ENCODE data around the gene MCM9.
"Not testable (repeated sequence)": the region's sequence is repeated elsewhere in the genome, so short reads cannot be mapped to it uniquely, and the experiment has no call there.

MCM9 gene

DNA sequence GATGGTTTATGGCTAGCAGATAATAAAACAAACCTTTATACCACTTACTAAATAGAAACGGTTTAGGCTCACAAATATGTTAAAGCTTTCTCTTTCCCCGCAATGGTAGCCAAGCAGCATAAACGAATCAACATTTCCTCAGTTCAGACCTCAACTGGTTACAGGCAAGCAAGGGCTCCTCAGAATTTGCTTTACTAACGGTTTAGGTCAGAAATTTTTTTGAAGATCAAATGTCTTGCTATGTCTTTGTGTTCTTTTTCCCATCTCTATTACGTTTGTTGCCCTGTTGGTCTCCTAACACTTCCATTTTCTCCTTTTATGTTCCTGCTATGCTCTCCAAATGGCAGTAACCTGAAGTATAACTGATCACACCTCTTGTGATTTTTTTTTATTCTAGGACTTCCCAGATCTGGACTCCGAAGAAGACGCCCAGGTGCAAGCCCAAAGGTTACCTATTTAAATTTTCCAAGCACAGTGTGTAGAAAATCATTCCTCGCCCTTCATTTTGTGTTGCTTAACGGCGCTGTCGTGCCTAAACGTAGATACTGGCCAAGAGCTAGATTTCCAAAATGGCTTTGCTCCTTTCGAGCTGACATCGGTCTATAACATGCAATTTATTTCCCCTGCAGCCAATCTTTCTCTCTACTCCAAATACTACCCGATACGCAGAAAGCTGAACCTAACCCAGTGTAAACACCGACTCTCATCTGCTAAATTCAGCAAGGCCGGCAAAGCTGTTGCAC is 41.7 kb downstream of the MCM9 start:
- peak; percentile 43 for DNase-seq

DNA sequence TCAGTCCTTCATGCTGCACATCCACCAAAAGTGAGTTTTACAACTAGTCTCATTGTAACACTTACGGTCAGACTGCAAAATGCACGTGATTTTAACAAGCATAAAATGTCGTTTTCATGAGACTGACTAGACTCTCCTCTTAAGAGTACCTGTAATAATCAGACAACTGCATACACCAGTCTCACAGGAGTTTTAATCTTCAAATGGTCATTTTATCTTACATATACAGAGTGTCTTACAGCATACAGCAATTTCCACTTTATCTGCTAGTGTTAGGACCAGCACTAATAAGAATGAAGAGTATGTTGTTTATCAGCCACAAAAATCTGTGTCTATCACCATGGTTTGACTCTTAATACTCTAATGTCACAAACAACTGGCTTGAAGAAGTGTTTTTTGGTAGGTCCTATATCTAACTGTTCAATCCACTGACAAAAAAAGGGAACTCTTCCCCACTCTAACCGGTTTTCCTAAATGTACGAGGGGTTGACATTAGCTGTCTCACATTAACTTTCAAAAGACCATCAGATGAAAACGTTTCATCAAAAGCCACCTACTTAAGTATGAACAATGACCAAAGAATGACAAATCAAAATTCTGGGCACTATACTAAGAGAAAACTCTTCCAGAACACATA is 42.5 kb downstream of the MCM9 start:
- no peak for DNase-seq

DNA sequence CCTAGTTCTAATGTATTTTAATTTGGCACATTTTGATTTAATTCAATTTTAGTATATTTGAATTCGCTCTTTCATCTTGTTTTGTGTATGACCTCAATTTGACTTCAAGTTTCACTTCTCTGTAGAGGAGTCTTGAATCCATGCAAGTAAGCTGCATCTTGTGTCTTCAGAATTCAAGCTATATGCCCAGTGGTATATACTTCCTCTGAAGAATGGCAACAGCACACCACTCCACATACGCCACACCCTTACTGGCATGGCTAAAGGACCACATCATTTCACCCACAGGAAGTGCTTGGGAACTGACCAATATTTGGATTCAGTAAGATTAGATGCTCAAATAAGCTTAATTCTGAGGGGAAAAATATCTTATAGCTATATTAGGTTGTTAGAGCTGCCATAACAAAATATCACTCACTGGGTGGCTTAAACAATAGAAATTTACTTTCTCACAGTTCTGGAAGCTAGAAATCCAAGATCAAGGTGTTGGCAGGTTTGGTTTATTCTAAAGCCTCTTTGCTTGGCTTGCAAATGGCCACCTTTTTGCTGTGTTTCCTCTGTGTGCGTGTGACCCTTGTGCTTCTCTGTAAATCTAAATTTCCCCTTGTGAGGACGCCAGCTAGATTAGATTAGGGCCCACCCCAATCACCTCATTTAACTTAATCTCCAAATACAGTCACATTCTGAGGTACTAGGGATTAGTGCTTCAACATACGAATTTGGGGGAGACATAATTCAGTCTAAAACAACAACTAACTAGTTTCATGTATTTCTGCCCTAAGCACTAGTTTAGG is 43.8 kb downstream of the MCM9 start:
- DNase-seq: no peak

DNA sequence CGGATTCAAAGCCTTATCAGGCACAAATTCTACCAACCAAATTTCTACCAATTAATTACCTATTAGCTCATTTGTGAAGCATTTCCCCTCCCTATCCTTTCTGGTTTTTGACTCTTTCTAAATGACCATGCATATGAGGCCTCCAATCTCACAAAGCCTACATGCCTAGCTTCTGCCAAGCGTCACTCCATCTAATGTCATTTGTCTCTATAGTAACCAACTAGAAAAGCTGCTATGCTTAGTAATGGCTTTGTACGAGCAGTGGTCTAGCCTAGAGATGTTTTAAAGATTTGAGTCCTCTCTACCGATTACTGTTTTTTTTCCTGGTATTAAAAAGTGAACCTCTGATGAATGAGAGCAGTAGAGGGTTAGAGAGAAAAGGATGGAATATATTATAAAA is 45.8 kb downstream of the MCM9 start:
- DNase-seq: no peak

DNA sequence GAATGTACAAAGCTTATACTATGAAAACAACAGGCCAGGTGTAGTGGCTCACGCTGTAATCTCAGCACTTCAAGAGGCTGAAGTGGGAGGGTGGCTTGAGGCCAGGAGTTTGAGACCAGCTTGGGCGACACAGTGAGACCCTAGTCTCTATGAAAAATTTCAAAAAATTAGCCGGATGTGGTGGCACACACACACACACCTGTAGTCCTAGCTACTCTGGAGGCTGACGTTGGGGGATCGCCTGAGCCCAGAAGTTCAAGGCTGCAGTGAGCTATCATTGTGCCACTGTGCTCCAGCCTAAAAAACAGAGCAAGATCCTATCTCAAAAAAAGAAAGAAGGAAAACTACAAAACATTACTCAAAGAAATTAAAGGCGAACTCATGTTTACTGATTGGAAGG is 48.3 kb downstream of the MCM9 start:
- no peak for DNase-seq

DNA sequence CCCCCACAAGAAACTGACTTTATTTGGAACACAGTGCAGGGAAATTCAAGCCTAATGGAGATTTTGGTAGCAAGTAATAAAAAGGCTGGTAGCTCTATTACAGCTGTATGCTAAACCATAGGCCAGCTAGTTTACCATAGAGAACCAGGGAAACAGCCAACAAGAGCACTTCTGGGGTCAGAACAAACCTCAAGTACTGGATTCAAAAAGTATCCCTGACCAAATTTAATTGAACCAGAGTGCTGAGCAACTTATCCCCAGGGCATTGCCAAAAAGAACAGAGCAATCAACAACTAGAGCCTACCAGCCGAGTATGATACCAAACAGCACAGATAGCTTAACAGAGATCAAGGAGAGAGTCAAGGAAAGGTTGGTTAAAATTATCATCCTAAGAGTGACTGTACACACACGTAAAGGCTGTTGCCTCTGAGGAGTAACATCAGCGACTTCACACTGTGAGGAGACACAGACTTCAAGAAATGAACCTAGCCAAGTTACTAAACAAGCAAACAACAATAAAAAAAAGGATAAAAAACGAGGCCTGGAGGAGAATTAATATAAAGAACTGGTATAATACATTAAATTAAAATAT is 52.5 kb downstream of the MCM9 start:
- DNase-seq: no peak

DNA sequence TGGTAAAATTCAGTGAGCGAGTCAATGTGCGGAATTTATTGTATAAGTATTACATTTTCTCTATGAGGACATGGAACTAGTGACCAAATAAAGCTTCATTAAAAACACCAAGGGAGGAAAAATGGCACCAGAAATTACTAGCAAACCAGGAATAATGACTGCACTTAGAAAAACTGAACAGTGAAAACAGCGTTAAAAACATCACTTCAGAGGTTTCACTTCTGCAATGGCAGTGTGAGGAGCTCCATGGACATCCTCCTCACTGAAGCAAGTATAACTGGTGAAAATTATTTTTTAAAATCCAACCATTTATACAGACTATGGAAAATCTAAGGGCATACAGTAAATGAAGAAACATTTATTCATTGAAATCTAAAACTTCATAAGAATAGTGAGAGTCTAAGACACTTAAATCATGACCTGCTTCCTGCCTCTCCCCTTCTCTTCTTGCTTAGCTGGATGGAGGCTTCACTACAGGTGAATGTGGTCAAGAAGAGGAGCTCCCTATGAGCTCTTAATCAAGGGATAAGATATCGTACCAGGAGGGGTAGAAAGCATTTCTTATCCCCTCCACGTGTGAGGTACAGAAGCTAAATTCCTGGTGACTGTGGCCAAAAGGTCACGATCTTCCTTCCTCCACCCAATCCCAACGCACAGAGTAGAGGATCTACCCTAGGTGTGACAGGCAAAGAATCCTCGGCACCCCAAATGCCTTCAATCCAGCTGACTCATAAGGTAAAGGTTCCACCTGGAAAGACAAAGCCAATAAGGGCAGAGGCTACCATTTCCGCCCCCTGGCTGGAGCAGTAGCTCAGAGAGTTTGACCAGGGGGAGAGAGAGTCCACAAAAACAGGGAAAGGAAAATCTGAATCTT is 53.3 kb downstream of the MCM9 start:
- DNase-seq: no peak

DNA sequence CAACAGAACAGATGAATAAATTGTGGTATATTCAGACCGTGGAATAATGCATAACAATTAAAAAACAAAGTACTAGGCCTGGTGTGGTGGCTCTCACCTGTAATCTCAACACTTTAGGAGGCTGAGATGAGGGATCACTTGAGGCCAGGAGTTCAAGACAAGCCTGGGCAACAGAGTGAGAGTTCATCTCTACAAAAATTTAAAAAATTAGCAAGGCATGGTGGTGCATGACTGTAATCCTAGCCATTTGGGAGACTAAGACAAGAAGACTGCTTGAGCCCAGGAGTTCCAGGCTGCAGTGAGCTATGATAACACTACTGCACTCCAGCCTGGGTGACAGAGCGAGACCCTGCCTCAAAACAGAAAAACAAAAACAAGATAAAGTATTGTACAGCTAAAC is 57.2 kb downstream of the MCM9 start:
- DNase-seq: no peak

DNA sequence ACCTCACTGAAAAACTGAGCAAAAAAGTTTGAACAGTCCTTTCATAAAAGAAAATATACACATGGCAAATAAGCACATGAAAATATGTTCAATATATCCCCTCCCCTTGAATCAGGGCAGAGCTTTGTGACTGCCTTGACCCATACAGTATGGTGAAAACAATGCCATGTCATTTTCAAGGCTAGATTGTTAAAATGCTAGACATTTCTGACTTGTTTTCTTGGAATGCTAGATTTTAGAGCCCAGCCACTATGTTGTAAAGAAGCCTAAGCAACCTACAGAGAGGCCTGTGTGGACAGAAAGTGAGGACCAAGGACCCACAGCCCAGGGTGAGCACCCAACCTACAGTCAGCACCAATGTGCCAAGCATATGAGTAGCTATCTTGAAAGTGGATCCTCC is 58.1 kb downstream of the MCM9 start:
- DNase-seq: no peak

DNA sequence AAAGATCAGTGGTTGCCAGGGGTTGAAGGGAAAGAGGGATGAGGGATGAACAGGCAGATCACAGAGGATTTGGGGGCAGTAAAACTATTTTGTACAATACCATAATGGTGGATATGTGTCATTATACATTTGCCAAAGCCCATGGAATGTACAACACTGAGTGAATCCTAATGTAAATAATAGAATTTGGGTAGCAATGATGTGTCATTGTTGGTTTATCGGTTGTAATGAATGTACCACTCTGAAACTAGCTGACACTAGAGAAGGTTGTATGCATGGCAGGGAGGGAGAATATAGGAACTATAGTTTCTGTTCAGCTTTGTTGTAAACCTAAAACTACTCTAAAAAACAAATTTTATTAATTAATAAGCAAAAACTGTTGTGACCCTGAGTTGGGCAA is 58.8 kb downstream of the MCM9 start:
- no peak for DNase-seq

DNA sequence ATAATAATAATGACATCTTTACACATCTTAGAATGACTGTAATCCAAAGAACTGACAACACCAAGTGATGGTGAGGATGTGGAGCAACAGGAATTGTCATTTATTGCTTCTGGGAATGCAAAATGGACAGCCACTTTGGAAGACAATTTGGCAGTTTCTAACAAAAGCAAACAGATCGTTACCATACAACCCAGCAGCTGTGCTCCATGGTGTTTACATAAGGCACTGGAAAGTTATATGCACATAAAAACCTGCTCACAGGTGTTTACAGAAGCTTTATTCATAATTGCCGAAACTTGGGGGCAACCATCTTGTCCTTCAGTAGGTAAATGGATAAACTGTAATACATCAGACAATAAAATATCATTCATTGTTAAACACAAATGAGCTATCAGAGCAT is 59.3 kb downstream of the MCM9 start:
- DNase-seq: no peak

DNA sequence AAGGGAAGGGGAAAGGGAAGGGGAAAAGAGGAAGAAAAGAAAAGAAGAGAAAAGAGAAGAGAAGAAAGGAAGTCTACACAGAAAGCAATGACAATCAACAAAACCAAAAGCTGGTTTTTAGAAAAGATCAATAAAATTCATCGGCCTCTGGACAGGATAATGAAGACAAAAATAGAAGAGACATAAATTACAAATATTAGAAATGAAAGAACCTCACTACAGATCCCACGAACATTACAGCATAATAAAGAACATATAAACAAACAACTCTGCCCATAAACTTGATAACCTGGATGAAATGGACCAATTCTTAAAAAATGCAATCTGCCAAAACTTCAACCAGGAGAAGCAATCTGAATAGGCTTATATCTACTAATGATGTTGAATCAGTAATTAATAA is 61.7 kb downstream of the MCM9 start:
- DNase-seq: no peak

DNA sequence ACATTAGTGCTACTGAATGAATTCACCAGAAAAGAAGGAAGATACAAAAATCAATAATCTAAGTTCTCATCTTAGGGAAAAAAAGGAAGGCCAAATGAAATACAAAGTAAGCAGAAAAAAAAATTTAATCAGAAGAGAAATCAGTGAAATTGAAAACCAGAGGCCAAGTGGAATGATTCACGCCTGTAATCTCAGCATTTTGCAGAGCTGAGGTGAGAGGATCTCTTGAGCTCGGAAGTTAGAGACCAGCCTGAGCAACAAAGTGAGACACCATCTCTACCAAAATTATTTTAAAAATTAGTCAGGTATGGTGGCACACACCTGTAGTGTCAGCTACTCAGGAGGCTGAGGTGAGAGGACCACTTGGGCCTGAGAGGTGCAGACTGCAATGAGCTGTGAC is 62.2 kb downstream of the MCM9 start:
- no peak for DNase-seq

DNA sequence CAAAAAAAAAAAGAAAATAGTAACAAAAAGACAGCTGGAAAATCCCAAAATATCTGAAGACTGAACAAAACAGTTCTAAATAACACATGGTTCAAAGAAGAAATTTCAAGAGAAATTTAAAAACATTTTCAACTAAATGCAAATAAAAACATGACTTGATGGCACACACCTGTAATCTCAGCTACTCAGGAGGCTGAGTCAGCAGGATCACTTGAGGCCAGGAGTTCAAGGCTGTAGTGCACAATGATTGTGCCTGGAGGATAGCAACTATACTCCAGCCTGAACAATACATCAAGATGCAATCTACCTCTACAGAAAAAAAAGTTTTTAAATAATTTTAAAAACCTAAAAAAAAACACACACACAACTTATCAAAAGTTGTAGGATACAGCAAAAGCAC is 62.6 kb downstream of the MCM9 start:
- no peak for DNase-seq

DNA sequence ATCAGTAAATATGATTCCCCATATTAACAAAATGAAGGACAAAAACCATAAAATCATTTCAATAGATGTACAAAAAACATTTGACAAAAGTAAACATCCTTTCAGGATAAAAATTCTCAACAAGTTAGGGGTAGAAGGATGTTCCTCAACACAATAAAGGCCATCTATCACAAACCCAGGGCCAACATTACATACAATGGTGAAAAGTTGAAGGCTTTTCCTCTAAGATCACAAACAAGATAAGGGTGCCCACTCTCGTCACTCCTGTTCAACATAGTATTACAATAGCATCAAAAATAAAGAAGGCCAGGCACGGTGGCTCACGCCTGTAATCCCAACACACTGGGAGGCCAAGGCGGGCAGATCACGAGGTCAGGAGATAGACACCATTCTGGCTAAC is 63.6 kb downstream of the MCM9 start:
- no peak for DNase-seq

DNA sequence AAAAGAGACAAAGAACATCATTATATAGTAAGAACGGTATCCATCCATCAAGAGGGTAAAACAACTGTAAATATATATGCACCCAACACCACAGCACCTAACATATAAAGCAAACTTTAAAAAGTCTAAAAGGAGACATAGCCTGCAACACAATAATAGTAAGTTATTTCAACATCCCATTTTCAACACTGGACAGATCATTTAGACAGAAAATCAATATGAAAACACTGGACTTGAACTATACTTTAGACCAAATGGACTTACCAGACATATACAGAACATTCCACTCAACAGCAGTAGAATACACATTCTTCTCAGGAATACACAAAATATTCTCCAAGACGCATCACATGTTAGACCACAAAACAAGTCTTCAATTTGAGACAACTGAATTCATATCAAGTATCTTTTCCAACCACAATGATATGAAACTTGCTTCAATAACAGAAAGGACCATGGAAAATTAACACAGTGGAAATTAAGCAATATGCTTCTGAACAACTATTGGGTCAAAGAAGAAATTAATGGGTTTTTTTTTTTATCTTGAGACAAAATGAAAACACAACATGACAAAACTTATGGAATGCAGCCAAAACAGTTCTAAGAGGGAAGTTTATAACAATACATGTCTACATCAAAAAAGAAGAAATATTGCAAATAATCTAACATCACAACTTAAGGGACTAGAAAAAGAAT is 64.9 kb downstream of the MCM9 start:
- DNase-seq: no peak

DNA sequence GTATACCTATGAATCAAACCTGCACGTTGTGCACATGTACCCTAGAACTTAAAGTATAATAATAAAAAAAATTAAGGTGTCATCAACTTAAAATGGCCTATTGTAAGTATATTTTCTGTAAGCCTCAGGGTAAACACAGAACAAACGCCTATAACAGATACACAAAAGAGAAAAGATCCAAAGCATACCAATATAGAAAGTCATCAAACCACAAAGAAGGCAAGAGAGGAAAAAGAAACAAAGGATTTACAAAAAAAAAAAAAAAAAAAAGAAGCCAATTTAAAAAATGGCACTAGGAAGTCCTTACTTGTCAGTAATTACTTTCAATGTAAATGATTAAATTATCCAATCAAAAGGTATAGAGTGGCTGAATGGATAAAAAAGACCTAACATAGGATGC is 65.6 kb downstream of the MCM9 start:
- DNase-seq: no peak

DNA sequence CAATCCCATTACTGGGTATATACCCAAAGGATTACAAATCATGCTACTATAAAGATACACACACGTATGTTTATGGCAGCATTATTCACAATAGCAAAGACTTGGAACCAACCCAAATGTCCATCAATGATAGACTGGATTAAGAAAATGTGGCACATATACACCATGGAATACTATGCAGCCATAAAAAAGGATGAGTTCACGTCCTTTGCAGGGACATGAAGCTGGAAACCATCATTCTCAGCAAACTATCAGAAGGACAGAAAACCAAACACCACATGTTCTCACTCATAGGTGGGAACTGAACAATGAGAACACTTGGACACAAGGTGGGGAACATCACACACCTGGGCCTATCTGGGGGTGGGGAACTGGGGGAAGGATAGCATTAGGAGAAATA is 66.1 kb downstream of the MCM9 start:
- not testable (repeated sequence) for DNase-seq

DNA sequence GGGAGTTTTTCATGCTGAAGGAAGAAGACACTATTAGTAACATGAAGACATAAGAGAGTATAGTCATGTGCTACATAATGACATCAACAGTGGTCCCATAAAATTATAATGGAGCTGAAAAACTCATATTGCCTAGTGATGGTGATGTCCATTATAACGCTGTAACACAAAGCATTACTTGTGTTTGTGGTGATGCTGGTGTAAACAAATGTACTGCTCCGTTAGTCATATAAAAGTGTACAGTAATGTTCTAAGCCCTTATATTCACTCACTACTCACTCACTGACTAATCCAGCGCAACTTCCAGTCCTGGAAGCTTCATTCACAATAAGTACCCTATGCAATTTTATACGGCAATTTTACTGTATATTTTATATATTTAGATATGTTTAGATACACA is 67.8 kb downstream of the MCM9 start:
- DNase-seq: no peak

DNA sequence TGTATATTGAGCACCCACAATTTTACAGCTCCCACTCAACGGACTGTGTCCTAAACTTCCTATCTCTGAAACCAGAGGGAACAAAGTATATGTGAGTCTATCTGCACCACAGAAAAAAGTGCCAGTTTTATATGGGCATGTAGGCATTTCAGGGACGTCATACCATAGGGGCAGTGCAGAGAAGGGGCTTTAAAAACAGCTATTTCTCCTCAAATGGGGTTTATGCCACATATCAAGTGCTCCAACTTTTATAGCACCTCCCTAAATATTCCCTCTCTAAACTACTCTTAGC is 69.9 kb downstream of the MCM9 start:
- no peak for DNase-seq

DNA sequence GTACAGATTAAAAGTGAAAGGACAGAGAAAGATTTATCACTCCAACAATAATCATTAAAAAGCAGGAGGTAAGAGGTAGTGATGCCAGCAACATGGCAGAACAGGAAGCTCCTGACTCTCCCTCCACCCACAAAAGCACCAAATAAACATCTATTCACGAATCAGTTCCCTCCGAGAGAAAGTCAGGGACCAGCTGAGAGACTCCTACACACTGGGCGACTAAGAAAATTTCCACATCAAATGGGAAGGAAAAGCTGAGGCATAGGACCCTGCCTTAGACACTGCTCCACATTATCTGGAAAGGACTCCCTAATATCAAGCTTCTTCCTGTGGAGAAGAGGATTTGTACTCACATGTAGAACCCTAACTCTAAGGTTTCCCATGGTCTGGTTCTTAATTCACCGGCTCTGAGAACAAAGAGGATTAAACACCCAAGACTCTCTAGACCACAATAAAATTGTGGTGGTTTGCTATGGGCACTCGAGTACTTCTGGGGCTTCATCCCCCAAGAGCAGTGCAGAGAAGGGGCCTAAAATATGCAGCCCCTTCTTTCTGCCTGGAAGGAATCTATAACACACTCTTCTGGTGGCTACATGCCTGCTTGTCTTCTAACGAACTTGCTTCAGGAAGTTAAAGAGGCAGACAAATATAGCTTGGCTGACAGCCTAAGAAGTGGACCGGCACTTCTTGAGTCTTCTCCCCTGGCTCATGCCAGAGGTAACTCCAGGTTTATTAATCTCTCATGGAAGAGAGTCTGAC is 70.4 kb downstream of the MCM9 start:
- DNase-seq: no peak

DNA sequence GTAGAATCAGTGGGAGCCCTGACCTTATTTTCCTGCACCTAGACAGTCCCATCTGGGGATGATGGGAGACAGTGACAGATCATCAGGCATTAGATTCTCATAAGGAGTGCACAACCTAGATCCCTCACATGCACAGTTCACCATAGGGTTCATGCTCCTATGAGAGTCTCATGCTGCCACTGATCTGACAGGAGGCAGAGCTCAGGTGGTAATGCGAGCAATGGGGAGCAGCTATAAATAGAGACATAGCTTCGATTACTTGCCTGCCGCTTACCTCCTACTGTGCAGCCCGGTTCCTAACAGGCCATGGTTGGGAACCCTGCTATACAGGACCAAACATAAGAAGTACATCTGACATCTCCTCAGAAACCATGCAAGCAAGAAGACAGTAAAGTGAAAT is 72.5 kb downstream of the MCM9 start:
- DNase-seq: no peak
